WERI-Rb-1 (cell line): Measurements from ENCODE around the gene ADGRD1.

Source experiments
- DNase-seq: peaks from one replicate; pipeline ENCODE4 v3.0.0-alpha.2; 2020
- H3K27ac ChIP-seq: fragments of 250-450 bp; sonication (Bioruptor Pico); 2 replicates; pipeline ENCODE4 v1.5.1; 2020; ENCODE audit warnings: mild to moderate bottlenecking, moderate library complexity
- H3K27me3 ChIP-seq: fragments of 250-450 bp; sonication (Bioruptor Pico); 2 replicates; pipeline ENCODE4 v1.5.1; 2021; ENCODE audit warnings: mild to moderate bottlenecking, low read depth, moderate library complexity; ENCODE audit not compliant: insufficient read depth, severe bottlenecking
- H3K36me3 ChIP-seq: fragments of 250-450 bp; sonication (Bioruptor Pico); 2 replicates; pipeline ENCODE4 v1.5.1; 2020; ENCODE audit warnings: mild to moderate bottlenecking, moderate library complexity
- H3K4me3 ChIP-seq: 2 replicates; pipeline ENCODE4 v1.5.1; 2011; ENCODE audit warnings: low read depth, mild to moderate bottlenecking, control low read depth, low read length
- H3K9me3 ChIP-seq: fragments of 250-450 bp; sonication (Bioruptor Pico); 2 replicates; pipeline ENCODE4 v1.5.1; 2021; ENCODE audit warnings: mild to moderate bottlenecking, moderate library complexity; ENCODE audit not compliant: severe bottlenecking
- CTCF ChIP-seq: IDR thresholded peaks from 2 replicates; pipeline ENCODE4 v1.5.1; 2011; ENCODE audit warnings: low read depth, mild to moderate bottlenecking, control low read depth, inconsistent platforms, low read length

The ADGRD1 gene

GRCh38 chr12:130978785-130979184, 25.1 kb downstream of the ADGRD1 start:
- H3K4me3 ChIP-seq: no peak overlapping the region
- no peaks in the 10 kb centered on the region for H3K9me3 ChIP-seq
- no peak for DNase-seq
- no peak for TF ChIP-seq CTCF
- no peak overlapping the region for H3K27ac ChIP-seq
- no peaks in the 10 kb centered on the region for H3K27me3 ChIP-seq
- no peaks in the 10 kb centered on the region for H3K36me3 ChIP-seq

GRCh38 chr12:130981074-130981742, 27.5 kb downstream of the ADGRD1 start:
- Histone ChIP-seq H3K4me3 (no peak overlapping the region), H3K27me3 (no peaks in the 10 kb centered on the region), H3K9me3 (no peaks in the 10 kb centered on the region), H3K27ac (no peak overlapping the region), H3K36me3 (no peaks in the 10 kb centered on the region)
- no peak for DNase-seq
- TF ChIP-seq CTCF: no peak

GRCh38 chr12:130981911-130982310, 28.2 kb downstream of the ADGRD1 start:
- DNase-seq: no peak
- Histone ChIP-seq H3K4me3 (no peak overlapping the region), H3K27me3 (no peaks in the 10 kb centered on the region), H3K27ac (no peak overlapping the region), H3K36me3 (no peaks in the 10 kb centered on the region), H3K9me3 (no peaks in the 10 kb centered on the region)
- no peak for TF ChIP-seq CTCF

- TF ChIP-seq CTCF: no peak
- H3K27me3 ChIP-seq: no peaks in the 10 kb centered on the region
- H3K9me3 ChIP-seq: no peaks in the 10 kb centered on the region
- no peaks in the 10 kb centered on the region for H3K36me3 ChIP-seq
- H3K4me3 ChIP-seq: no peak overlapping the region
- no peak overlapping the region for H3K27ac ChIP-seq
- no peak for DNase-seq
Observed at GRCh38 chr12:130982565-130983225, 29.0 kb downstream of the ADGRD1 start.

GRCh38 chr12:130983328-130984017, 29.8 kb downstream of the ADGRD1 start:
- DNase-seq: no peak
- Histone ChIP-seq H3K27ac (no peak overlapping the region), H3K9me3 (no peaks in the 10 kb centered on the region), H3K36me3 (no peaks in the 10 kb centered on the region), H3K4me3 (no peak overlapping the region), H3K27me3 (no peaks in the 10 kb centered on the region)
- TF ChIP-seq CTCF: no peak
